ENCODE data around the gene UBE3B. TPM values are rescaled to one million over a fixed set of nuclear protein-coding genes. Genes with fewer than 3 reads are reported as not detected.

The UBE3B gene
- total RNA-seq, 1 donor from 2014 or later, result 58.1 TPM

DNA sequence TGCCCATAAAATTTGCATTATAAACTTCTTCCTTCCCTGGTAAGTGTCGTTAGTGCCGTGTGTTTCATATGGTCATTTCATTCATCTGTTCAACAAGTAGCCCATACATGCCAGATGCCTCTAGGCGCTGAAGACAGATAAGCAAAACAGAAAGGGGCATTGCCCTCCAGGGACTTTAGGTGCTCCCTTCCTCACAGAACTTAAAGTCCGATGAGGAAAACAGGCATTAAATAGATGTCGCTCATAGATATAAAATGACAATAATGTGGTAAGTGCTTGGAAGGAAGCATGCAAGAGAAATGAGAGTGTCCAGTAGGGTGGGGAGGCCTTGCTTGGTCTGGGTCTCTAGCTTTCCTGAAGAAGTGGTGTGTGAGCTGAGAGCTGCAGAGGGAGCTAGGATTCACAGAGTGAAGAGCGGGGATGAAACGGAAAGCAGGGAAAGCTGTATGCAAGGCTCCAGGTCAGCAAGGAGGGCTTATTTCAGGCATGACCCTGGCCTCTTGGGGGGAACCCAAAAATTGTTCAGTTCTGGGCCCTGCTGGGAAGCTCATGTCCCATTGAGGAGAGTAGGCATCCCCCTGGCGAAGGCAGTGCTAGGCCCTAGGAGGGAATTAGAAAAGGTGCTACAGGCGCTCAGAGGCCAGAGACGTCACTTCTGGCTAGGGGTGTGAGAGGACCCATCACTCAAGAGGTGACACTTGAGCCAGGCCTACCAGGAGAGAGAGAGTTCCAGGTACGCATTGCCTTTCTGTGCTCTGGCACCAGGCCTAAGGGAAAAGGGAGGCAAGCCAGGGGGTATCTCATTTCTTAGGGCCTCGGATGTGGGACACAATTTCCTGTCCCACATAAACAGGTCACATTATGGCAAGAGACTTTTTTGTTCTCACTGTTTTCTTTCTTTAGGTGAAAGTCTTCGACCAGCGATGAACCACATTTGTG, 11.9 kb downstream of the UBE3B start:
- ATAC-seq (no peak), DNase-seq (no peak)
- intact Hi-C loops (cut with micrococcal nuclease), result no loop called here

GRCh38 chr12:109489955-109490565, 12.6 kb downstream of the UBE3B start:
- DNase-seq (no peak), ATAC-seq (no peak)
- intact Hi-C loops (cut with micrococcal nuclease), result no loop called here

DNA sequence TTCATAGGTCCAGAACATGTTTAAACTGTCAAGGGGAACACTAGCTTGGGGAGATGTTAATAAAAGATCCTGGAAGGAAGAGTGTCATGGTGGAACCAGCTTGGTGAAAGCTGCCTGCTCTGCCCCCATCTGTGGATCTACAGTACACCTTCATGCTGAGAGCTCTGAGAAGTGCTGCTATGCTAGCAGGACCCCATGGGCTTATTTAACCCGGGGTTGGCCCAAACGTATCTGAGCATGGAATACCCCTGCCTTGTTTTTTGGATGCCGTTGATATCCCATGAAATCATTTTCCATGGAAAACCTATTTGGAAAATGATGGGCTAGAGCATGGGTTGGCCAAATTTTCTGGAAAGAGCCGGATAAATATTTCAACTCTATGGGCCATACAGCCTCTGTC, 14.2 kb downstream of the UBE3B start:
- DNase-seq, result no peak
- intact Hi-C loops (cut with micrococcal nuclease), result no loop called here
- no peak for ATAC-seq

DNA sequence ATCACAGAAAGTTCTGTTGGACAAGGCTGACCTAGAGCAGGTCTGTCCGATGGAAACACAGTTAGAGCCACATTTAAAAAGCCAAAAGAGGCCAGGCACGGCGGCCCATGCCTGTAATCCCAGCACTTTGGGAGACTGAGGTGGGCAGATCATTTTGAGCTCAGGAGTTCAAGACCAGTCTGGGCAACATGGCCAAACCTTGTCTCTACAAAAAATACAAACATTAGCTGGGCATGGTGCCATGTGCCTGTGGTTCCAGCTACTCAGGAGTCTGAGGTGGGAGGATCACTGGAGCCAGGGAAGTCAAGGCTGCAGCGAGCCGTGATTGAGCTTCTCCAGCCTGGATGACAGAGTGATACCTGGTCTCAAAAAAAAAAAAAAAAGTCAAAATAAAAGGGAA, 14.9 kb downstream of the UBE3B start:
- no peak for ATAC-seq
- intact Hi-C loops (cut with micrococcal nuclease), result no loop called here

GRCh38 chr12:109493090-109493489, 15.7 kb downstream of the UBE3B start:
- intact Hi-C loops (cut with micrococcal nuclease), result no loop called here
- no peak for DNase-seq
- ATAC-seq, result peak; percentile 77

More for the DNA sequence above, 14.9 kb downstream of the UBE3B start:
- DNase-seq, result no peak

GRCh38 chr12:109493938-109494337, 16.5 kb downstream of the UBE3B start:
- intact Hi-C loops (cut with micrococcal nuclease), result no loop called here
- no peak for ATAC-seq
- DNase-seq, result no peak

DNA sequence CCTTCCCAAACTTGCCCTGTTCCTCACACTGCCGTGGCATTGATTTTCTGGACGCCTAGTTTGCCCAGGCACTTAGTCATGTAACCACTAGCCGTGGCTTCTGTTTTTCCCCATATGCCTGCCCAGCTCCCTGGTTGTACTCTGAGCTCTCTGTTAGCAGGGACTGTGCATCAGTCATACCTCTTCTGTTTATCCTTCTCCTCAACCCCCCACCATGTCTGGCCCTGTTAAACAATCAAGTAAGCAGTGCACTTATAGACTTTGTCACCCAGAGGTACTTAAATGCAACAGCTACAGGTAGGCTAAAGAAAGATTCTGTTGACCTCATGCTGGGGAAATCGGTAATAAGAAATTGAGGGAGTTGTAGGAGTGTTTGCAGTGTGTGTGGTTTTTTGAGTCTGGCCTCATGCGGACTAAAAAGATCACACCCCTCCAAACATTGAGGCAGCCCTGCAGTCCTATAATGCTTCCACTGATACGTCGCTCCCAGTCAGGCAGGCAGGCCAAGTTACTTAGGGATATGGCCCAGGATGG, 17.0 kb downstream of the UBE3B start:
- DNase-seq (no peak), ATAC-seq (no peak)
- intact Hi-C loops (cut with micrococcal nuclease), result no loop called here

DNA sequence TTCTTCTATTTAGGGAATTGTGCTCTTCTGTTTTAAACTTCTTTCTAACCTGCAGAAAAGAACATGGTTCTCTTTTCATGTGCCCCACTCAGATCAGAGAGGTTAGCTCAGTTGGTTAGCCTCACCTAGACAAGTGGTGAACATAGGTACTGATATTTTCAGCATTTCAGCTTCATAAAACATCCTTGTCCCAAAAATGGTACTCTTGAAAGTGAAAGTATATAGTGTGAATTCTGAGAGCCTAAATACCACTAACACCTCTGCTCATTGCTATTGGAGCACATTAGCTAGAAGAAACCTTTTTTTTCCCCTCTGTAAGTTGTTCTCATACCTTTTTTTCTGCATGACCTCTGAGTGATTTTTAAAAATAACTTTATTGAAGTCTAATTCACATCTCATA, 17.6 kb downstream of the UBE3B start:
- ATAC-seq, result no peak
- intact Hi-C loops (cut with micrococcal nuclease), result no loop called here

GRCh38 chr12:109496306-109496705, 18.9 kb downstream of the UBE3B start:
- DNase-seq (no peak), ATAC-seq (peak; percentile 19)
- intact Hi-C loops (cut with micrococcal nuclease), result no loop called here

More for the DNA sequence above, 17.6 kb downstream of the UBE3B start:
- no peak for DNase-seq

- no peak for ATAC-seq
- intact Hi-C loops (cut with micrococcal nuclease), result no loop called here
- no peak for DNase-seq
These were observed 20.2 kb downstream of the UBE3B start for GRCh38 chr12:109497675-109498074.

DNA sequence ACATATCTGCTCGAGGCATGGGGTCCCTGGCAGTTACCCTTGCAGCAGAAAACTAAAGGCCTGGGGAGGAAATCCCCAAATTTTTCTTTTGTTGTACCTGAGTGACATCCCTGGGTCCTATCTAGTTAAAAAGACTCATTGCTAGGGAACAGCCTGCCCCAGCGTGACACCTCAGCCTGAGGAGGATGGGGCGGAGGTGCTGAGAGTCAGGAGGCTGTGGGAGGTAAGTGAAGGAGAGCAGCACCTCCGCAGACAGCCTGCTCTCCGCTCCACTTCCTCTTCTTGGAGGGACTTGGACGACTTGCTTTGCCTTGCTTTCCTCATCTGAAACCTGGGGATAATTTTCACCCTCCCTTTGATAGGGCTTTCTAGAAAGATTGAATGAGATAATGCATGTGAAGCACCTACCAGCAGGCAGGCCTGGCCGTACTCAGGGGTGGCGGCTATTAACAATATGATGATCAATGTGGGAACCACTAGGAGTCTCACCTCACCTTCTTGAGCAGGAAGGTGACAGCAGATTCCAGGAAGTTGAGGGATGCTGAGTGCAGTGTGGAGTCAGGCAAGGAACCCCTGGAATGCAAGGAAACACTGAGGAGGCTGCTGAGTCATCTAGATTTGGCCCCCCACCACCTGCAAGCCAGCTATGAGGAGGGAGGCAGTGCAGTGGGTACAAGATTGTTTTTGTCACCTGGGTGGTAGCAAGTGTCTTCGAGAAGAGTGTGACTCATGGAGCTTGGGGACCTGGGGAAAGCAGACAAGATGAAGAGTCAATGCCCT, 23.2 kb downstream of the UBE3B start:
- DNase-seq (no peak), ATAC-seq (no peak)
- intact Hi-C loops (cut with micrococcal nuclease), result no loop called here

- intact Hi-C loops (cut with micrococcal nuclease), result no loop called here
- DNase-seq (no peak), ATAC-seq (no peak)
These were observed 23.9 kb downstream of the UBE3B start for GRCh38 chr12:109501299-109501698.

- intact Hi-C loops (cut with micrococcal nuclease), result no loop called here
These were observed 24.9 kb downstream of the UBE3B start for GRCh38 chr12:109502332-109502731.

DNA sequence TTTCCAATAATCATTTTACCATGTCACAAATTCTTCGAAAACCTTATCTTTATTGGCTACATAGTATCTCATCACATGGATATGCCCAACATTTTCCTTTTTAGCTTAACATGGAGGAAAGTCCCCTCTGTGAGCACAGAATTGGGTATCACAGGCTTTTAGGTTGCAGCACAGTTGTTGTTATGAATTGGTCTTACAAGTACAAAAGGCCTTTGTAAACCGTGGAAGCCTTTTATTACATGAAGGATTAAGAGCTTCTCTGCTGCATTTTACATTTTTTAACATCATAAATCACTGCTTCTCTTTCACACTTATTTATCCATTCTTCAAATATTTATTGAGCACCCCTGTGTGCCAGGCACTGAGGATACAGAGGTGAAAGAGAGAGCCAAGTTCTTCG, 26.2 kb downstream of the UBE3B start:
- ATAC-seq, result no peak
- intact Hi-C loops (cut with micrococcal nuclease), result no loop called here

More at GRCh38 chr12:109502332-109502731, 24.9 kb downstream of the UBE3B start:
- no peak for DNase-seq
- ATAC-seq, result no peak

GRCh38 chr12:109504068-109504467, 26.6 kb downstream of the UBE3B start:
- intact Hi-C loops (cut with micrococcal nuclease), result no loop called here
- ATAC-seq (no peak), DNase-seq (no peak)

More for the DNA sequence above, 26.2 kb downstream of the UBE3B start:
- DNase-seq, result no peak

- peak; percentile 50 for DNase-seq
- peak; percentile 79 for ATAC-seq
- intact Hi-C loops (cut with micrococcal nuclease), result no loop called here
These were observed 32.8 kb downstream of the UBE3B start for GRCh38 chr12:109510196-109510595.

GRCh38 chr12:109512608-109513007, 35.2 kb downstream of the UBE3B start:
- ATAC-seq, result no peak
- no peak for DNase-seq
- intact Hi-C loops (cut with micrococcal nuclease), result no loop called here

- intact Hi-C loops (cut with micrococcal nuclease), result no loop called here
These were observed 35.6 kb downstream of the UBE3B start for GRCh38 chr12:109513051-109513450.

GRCh38 chr12:109513977-109514376, 36.5 kb downstream of the UBE3B start:
- DNase-seq (no peak), ATAC-seq (no peak)
- intact Hi-C loops (cut with micrococcal nuclease), result no loop called here

More at GRCh38 chr12:109513051-109513450, 35.6 kb downstream of the UBE3B start:
- DNase-seq (no peak), ATAC-seq (no peak)
